Retina (tissue), 1 donor: Measurements from ENCODE around the gene BOLL.
"Not testable (repeated sequence)": the region's sequence is repeated elsewhere in the genome, so short reads cannot be mapped to it uniquely, and the experiment has no call there.

Experiments used
- DNase-seq: peaks from one replicate; pipeline ENCODE4 v3.0.0-alpha.2; 2016

Gene BOLL

GRCh38 chr2:197793456-197793855, 8.3 kb upstream of the BOLL start:
- DNase-seq, result no peak

DNA sequence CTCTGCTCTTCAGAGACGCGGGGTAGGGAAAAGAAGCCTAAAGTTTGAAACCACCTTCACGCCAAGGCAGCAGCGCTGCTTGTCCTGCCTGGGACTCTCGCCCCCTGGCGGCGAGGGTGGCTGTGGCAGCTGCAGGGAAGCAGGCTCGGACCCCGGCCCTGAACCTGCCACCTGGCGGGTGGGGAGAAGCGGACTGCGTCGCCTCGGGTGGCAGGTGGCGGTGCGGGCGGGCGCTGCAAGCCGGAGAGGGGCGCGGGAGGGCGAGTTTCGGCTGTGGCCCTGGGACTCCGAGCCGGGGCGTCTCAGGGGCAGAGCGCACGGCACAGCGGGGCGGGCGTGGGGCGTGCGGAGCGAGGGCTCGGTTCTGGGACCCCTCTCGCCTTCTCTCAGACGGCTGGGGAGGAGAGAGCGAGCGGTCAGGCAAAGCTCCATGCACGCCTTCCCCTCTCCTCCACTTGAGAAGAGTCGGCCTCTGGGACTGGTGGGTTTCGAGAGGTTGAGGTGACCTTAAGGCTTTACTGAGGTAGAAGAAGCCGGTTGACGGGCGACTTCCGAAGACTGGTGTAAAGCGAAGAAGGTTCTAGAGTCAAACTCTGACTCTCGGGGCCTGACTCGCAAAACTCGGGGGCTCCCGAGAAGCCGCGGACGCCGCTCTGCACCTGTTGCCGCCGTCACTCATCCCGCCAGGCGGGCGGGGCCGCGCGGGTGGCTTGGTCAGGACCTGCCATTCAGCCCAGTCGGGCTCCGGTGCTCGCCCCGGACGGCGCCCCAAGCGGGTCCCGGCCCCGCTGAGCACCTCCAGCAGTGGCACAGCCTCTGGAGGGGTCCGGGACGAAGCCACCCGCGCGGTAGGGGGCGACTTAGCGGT, 1.1 kb upstream of the BOLL start:
- DNase-seq, result peak; percentile 77

DNA sequence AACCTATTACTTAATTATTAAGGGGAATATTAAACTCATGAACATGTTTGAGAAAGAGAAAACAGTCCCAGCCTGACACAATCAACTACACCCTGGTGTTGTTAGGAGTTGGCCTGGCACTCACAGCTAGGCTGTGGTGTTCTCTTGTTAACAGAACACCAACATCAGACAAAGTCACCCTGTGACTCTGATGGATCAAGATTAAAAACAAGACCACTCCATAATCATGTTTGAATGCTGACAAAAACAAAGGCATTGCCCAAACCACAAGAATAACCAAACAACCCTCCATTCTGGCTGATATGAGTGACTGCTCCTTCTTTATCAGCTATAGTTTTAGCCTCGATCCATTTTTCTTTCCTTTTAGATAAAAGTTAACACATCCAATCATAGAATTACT, 3.0 kb downstream of the BOLL start:
- DNase-seq, result no peak

DNA sequence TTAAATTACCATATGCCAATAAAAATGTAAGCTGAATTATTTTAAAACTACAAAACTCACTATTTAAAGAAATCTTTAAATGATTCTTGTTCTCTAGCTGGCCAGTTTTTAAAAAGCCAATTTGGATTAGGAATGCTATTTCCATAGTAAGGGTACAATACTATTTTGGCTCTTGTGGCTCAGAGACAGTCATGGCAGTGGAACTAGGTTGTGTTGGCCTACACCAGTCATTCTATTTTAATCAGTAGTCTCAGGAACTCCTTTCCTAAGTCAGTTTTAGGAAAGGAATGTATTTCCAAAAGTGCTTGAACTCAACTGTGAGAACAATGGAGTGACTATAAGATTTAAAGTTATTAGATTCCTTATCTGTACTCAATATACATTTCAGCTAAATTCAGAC, 5.9 kb downstream of the BOLL start:
- DNase-seq, result no peak

DNA sequence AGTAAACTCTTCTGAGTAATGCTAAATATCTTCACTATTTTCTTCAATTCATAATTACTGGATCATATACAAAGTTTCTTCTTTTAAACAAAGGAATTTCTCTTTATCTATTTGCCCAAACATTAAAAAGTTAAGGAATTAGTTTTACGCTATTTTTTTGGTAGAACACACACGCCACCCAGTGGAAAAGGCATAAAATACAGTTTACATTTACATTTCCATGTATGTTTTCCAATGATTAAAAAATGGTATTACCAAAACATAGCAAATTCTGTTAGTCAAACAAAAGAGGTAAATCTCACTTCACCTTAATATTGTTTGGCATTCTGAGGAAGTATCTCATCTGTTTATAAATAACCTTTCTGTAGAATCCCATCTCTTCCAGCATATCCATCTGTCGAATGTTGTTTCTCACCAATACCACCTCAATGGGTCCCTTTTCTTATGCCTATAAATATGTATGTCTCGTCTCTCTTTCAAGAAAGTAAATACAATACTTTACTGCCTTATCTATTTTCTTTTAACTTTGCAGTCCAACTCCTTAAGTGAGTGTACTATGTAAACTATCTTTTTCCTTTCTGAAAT, 7.2 kb downstream of the BOLL start:
- no peak for DNase-seq

DNA sequence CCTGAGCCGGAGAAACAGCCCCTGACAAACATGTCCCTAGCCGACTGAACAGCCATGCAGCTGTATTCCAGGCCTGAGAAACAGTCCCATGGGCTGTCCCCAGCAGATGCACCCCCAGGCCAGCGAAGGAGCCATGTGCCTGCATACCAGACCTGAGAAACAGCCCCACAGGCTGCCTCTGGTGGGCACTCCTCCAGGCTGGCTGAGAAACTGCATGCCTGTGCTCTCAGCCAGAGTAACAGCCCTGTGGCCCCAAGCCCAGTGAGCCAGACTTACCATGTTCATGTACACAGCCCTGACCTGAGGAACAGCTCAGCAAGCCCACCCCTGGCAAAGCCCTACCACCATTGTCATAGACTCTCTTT, 24.8 kb downstream of the BOLL start:
- DNase-seq, result no peak

DNA sequence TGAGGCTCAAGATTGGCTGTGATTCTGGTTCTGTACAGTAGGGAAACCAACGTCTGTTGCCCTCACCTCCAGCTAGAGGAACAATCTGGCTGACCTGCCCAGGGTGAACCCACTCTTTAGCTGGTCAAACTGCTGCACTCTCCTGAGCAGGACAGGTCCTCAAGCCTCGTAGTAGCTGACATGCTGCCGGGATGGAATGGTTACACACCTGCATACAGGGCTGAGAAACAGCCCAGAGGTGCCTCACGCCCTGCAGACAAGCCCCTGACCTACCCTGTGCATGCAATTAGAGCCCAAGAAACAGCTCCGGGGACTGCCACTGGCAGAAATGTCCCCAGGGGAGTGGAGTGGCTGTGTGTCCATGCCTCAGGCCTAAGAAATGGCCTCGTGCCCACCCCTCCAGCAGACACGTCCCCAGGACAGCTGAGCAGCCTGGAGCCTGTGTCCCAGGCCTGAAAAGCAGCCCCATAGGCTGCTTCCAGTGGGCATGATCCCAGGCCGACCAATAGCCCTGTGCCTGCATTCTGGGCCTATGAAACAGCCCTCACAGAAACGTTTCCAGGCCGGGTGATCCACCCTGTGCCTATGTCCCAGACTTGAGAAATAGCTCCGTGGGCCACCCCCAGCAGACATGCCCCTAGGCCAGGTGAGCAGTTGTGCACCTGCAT, 25.4 kb downstream of the BOLL start:
- DNase-seq, result no peak

GRCh38 chr2:197759013-197759412, 26.1 kb downstream of the BOLL start:
- no peak for DNase-seq

DNA sequence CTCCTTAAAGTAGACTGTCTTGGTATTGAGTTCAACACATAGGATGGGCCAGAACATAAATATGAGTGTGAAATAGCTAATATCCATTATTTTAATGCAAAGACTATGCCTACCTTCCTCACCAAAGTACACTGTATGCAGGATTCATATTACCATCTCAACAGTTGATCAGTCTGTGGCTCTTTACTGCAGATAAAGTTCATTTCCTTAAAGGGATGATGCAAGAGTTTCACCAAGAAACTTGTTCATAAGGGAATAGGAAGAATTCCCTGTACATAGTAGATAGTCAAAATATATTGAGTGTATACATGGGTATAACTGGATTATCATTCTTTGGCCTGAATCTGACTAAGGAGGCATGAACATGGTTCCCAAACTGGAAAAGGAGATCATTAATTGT, 44.9 kb downstream of the BOLL start:
- no peak for DNase-seq

DNA sequence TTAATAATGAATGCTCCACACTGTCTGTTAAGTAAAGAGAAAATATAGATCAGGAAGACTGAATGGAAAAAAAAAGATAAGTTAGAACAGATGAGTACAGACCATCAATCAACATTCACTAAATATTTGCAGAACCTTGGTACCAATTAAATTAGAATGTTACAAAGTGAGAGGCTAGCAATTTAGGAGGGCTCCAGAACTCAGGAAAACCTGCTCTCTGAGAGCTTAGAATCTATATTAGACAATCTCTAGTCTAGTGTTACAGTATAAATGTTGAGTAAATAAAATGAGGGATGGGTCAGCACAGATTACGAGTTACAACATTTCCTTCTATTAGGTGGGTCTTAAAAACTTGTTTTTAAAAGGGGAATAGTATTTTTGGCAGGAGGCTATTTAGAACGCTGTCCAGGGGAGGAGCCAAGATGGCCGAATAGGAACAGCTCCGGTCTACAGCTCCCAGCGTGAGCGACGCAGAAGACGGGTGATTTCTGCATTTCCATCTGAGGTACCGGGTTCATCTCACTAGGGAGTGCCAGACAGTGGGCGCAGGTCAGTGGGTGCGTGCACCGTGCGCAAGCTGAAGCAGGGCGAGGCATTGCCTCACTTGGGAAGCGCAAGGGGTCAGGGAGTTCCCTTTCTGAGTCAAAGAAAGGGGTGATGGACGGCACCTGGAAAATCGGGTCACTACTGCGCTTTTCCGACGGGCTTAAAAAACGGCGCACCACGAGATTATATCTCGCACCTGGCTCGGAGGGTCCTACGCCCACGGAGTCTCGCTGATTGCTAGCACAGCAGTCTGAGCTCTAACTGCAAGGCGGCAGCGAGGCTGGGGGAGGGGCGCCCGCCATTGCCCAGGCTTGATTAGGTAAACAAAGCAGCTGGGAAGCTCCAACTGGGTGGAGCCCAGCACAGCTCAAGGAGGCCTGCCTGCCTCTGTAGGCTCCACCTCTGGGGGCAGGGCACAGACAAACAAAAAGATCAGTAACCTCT, 56.3 kb downstream of the BOLL start:
- not testable (repeated sequence) for DNase-seq

- no peak for DNase-seq
Measured at GRCh38 chr2:197727011-197727410, 58.1 kb downstream of the BOLL start.

DNA sequence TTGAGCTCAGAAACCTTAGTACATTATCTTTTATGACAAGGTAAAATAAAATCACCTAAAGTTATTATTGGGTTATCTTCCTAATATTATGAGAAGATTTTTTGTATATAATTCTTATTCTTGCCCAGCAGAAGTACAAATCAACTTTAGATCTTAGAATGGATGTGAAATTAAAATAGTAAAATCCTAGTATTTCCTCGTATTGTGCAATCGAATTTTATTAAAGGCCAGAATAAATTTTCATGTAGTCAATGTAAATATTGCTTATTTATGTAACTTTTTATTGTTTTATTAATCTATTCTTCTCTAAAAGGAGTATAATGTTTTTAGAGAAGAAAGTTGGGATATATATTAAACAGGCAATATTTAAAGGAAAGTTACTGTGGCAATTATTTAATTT, 67.3 kb downstream of the BOLL start:
- DNase-seq, result no peak

GRCh38 chr2:197713271-197713670, 71.8 kb downstream of the BOLL start:
- no peak for DNase-seq

GRCh38 chr2:197711578-197711977, 73.5 kb downstream of the BOLL start:
- no peak for DNase-seq

DNA sequence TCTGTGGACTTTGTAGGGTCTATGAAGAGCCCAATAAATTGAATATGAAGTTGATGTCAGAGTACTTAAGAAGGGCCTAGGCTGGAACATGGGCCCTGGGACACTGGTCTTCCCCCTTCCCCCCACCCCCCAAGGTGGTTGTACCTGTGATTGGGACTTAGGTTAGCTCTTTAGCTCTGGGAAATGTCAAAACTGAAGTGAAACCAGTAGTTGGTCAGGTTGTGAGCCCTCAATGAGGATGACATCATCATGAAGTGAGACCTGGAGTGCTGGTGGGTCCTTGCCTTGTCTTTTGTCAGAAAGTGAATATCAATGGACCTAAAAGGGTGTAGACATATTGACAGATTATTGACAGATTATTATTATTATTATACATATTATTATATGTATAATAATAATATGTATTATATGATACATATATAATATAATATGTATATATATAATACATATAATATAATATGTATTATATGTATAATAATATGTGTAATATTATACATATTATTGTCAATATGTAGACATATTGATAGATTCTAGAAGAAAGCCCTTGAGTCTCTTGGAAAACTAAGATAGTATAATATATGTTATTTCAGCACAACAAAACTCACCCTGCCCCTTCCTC, 74.6 kb downstream of the BOLL start:
- DNase-seq, result no peak

DNA sequence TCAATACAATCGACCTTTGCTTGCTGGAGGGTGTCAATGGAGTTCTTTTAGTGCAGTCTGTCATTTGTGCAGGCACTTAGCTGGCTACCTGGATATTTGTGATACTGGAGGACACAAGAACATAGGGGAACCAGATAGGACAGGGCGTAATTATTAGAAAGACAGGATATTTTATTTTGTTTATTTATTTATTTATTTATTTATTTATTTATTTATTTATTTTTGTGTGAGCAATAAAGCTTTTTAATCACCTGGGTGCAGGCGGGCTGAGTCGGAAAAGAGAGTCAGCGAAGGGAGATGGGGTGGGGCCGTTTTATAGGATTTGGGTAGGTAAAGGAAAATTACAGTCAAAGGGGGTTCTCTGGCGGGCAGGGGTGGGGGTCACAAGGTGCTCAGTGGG, 76.0 kb downstream of the BOLL start:
- DNase-seq, result not testable (repeated sequence)

DNA sequence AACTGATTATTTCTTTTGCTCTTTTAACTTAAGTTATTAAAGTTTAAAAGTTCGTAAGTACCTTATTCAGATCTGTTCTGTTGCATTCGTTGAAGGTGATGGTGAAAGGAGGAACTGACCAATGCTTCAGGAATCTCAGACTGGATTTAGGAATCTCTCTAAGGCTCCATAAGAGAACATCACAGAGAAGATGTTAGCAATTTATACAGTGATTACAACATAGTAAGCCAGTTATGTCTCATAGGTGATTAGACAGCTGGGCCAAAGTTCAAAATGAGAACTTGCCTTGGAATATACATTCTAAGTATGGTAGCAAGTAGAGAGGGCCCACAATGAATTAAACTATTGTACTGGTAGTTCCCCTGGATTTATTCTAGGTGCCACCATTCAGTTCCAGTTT, 76.8 kb downstream of the BOLL start:
- DNase-seq, result no peak

DNA sequence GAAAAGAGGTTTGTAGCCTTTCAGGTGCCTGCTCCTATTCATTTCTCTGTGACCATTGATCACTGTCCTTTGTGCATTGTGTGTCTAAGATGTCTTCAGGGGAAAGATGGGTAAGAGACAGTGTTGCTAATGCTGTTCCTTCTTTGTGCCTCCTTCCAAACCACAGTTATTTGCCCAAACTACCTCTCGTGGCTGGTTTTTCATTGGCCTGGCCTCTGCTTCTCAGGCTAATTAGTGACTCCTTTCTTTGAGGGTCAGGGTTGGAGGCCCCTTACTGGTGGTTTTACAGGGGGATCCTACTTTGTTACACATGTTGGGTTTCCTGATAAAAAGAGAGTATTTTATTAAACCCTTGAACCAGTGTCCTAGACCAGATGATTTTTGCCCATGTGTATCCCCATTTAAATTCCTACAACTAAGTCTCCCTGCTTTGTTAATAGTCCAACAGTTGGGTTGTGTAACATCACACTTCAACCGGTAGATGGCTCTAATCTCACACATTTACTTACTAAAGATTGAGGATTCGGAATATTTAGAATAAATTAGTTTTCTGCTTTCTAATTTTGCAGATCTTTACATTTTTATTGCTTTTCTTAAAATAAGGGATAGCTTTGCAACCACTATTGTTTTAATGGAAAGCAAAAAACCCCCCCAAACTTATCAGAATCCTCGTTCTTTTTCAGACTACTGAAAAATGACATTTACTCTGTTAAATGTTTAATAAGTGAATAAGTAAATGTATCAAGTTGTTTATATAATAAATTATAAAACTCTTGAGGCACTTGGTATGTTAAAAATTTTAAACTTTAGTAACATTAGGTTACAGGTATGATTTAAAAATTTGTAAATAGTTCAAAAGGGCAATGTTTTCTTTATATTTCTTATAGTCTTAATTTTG, 77.6 kb downstream of the BOLL start:
- DNase-seq, result peak; percentile 26

DNA sequence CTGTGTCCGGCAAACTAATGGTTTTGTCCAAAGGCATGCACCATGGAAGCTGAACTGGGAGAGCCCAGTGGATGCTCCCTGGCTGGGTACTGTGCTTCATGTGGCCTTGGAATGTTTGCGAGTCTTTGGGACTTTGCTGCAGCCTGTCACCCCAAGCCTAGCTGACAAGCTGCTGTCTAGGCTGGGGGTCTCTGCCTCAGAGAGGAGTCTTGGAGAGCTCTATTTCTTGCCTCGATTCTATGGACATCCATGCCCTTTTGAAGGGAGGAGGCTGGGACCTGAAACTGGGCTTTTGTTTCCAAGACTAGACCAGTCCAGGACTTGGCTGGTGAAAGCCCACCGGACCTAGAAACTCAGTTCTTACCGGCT, 78.3 kb downstream of the BOLL start:
- DNase-seq, result peak; percentile 5

DNA sequence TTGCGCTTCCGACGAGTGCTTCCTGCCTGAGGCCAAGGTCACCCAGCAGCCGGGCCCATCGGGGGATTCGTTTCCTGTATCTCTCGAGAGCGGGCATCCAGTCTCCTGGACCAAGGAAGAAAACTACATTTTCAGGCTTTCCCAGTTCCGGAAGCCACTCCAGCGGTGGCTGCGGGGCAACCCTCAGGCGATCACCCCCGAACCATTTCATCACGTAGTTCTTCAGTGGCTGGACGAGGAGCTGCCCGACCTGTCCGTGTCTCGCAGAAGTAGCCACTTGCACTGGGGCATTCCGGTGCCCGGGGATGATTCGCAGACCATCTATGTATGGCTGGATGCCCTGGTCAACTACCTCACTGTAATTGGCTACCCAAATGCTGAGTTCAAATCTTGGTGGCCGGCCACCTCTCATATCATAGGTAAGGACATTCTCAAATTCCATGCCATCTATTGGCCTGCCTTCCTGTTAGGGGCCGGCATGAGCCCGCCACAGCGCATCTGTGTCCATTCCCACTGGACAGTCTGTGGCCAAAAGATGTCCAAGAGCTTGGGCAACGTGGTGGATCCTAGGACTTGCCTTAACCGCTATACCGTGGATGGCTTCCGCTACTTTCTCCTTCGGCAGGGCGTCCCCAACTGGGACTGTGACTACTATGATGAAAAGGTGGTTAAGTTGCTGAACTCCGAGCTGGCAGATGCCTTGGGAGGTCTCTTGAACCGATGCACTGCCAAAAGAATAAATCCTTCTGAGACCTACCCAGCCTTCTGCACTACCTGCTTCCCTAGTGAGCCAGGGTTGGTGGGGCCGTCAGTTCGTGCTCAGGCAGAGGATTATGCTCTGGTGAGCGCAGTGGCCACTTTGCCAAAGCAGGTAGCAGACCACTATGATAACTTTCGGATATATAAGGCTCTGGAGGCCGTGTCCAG, 78.9 kb downstream of the BOLL start:
- DNase-seq, result no peak
